ENCODE measurements around the gene U2AF2. TPM values are rescaled to one million over a fixed set of nuclear protein-coding genes. Genes with fewer than 3 reads are reported as not detected.

Gene U2AF2
- total and polyA plus RNA-seq, 8 donors, result 123 to 213 (median 170) TPM

GRCh38 chr19:55651236-55651635, 3.6 kb upstream of the U2AF2 start:
- ATAC-seq (no peak), DNase-seq (peak in 1 of 4 donors; percentile 72)
- Histone ChIP-seq H3K9me3 (no peaks in the 10 kb centered on the region), H3K27me3 (no peaks in the 10 kb centered on the region), H3K36me3 (peaks cover 0 to 10% of the 10 kb centered on the region in 2 donors), H3K4me3 (no peak overlapping the region), H3K4me1 (peaks cover 21 to 50% of the 10 kb centered on the region in 2 donors), H3K27ac (no peak overlapping the region)
- no peak for TF ChIP-seq CTCF (IDR thresholded peaks at IDR 0.05)
- intact Hi-C loops (cut with DNase I), result no loop called here

- ATAC-seq, result no peak
- H3K27ac ChIP-seq, result no peak overlapping the region
- no peaks in the 10 kb centered on the region for H3K27me3 ChIP-seq
- peak in 1 of 4 donors; percentile 85 for DNase-seq
- no peaks in the 10 kb centered on the region for H3K9me3 ChIP-seq
- intact Hi-C loops (cut with DNase I), result no loop called here
- peak overlapping the region in 1 of 2 donors; percentile 97 for H3K4me3 ChIP-seq
- peaks cover 0 to 10% of the 10 kb centered on the region in 2 donors for H3K36me3 ChIP-seq
- TF ChIP-seq CTCF (IDR thresholded peaks at IDR 0.05), result no peak
- peaks cover 28 to 53% of the 10 kb centered on the region in 2 donors for H3K4me1 ChIP-seq
Measured at GRCh38 chr19:55652311-55653128, 2.3 kb upstream of the U2AF2 start.

- H3K4me1 ChIP-seq, result peaks cover 35 to 53% of the 10 kb centered on the region in 2 donors
Measured at GRCh38 chr19:55653651-55654322, 1.0 kb upstream of the U2AF2 start.

GRCh38 chr19:55654323-55654867, 440 bp upstream of the U2AF2 start:
- no peaks in the 10 kb centered on the region for H3K9me3 ChIP-seq
- no peak for TF ChIP-seq CTCF (IDR thresholded peaks at IDR 0.05)
- peak overlapping the region; percentile 97 to 100 for H3K4me3 ChIP-seq
- DNase-seq (peak; percentile 97 to 99 (median 98)), ATAC-seq (peak; percentile 86)
- H3K4me1 ChIP-seq, result peaks cover 38 to 53% of the 10 kb centered on the region in 2 donors
- no peaks in the 10 kb centered on the region for H3K27me3 ChIP-seq
- peaks cover 0 to 17% of the 10 kb centered on the region in 2 donors for H3K36me3 ChIP-seq
- H3K27ac ChIP-seq, result peak overlapping the region; percentile 99 to 100
- intact Hi-C loops (cut with DNase I), result no loop called here

More at GRCh38 chr19:55653651-55654322, 1.0 kb upstream of the U2AF2 start:
- Histone ChIP-seq H3K9me3 (no peaks in the 10 kb centered on the region), H3K27me3 (no peaks in the 10 kb centered on the region), H3K27ac (peak overlapping the region; percentile 99 to 100), H3K36me3 (peaks cover 0 to 11% of the 10 kb centered on the region in 2 donors), H3K4me3 (peak overlapping the region; percentile 97 to 100)
- DNase-seq, result peak; percentile 98 to 100 (median 99)
- peak; percentile 76 for ATAC-seq
- TF ChIP-seq CTCF (IDR thresholded peaks at IDR 0.05), result peak; percentile 99
- intact Hi-C loops (cut with DNase I), result no loop called here

- Histone ChIP-seq H3K4me1 (peaks cover 38 to 56% of the 10 kb centered on the region in 2 donors), H3K9me3 (no peaks in the 10 kb centered on the region), H3K36me3 (peaks cover 0 to 29% of the 10 kb centered on the region in 2 donors), H3K27ac (peak overlapping the region; percentile 99 to 100), H3K27me3 (no peaks in the 10 kb centered on the region), H3K4me3 (peak overlapping the region; percentile 97 to 100)
- DNase-seq (no peak), ATAC-seq (no peak)
- no peak for TF ChIP-seq CTCF (IDR thresholded peaks at IDR 0.05)
- intact Hi-C loops (cut with DNase I), result no loop called here
Measured at GRCh38 chr19:55655648-55656040, 809 bp downstream of the U2AF2 start.
